GM18499 (cell line): ENCODE data around the gene WDR36.
A peak's percentile ranks its signal among the peaks of the same experiment; 100 is the strongest.

Experiments used
- ATAC-seq: cut with Tn5 transposase; IDR thresholded peaks from one replicate; pipeline ENCODE4 v1.9.1; 2021; ENCODE audit warnings: moderate number of reproducible peaks; ENCODE audit not compliant: insufficient read depth, unreplicated experiment

Gene WDR36

GRCh38 chr5:111092062-111092853 lies at the start of gene WDR36:
WDR36 (plus strand) TSS chr5:111092348; CDS start chr5:111092457, 109 bp downstream.
- ATAC-seq: peak; percentile 92

- ATAC-seq: no peak
Measured at GRCh38 chr5:111043712-111044506, 48.2 kb upstream of the WDR36 start.

- no peak for ATAC-seq
Measured at GRCh38 chr5:111058064-111058463, 34.1 kb upstream of the WDR36 start.

- ATAC-seq: no peak
Measured at GRCh38 chr5:111060169-111060568, 32.0 kb upstream of the WDR36 start.

GRCh38 chr5:111061618-111062017 lies 30.5 kb upstream of the WDR36 start:
- no peak for ATAC-seq

GRCh38 chr5:111063709-111064322 lies 28.3 kb upstream of the WDR36 start:
- peak; percentile 76 for ATAC-seq

- no peak for ATAC-seq
Measured at GRCh38 chr5:111066261-111066938, 25.7 kb upstream of the WDR36 start.

- no peak for ATAC-seq
Measured at GRCh38 chr5:111068213-111068612, 23.9 kb upstream of the WDR36 start.

GRCh38 chr5:111069839-111070238 lies 22.3 kb upstream of the WDR36 start:
- no peak for ATAC-seq

GRCh38 chr5:111070272-111071134 lies 21.6 kb upstream of the WDR36 start:
- ATAC-seq: no peak

GRCh38 chr5:111071413-111071812 lies 20.7 kb upstream of the WDR36 start, which contains the start of gene TSLP:
TSLP (plus strand) TSS chr5:111071713; CDS start chr5:111071891, 178 bp downstream.
- no peak for ATAC-seq

GRCh38 chr5:111072949-111073682 lies 19.0 kb upstream of the WDR36 start:
- ATAC-seq: no peak

GRCh38 chr5:111074244-111074643 lies 17.9 kb upstream of the WDR36 start:
- ATAC-seq: no peak

GRCh38 chr5:111075520-111075919 lies 16.6 kb upstream of the WDR36 start:
- ATAC-seq: no peak

- no peak for ATAC-seq
Measured at GRCh38 chr5:111076091-111076490, 16.1 kb upstream of the WDR36 start.

- ATAC-seq: no peak
Measured at GRCh38 chr5:111077678-111078077, 14.5 kb upstream of the WDR36 start.

GRCh38 chr5:111079846-111080245 lies 12.3 kb upstream of the WDR36 start:
- no peak for ATAC-seq

- no peak for ATAC-seq
Measured at GRCh38 chr5:111083323-111083722, 8.8 kb upstream of the WDR36 start.

- ATAC-seq: no peak
Measured at GRCh38 chr5:111095982-111096381, 3.8 kb downstream of the WDR36 start.
